ENCODE data around the gene TMEM127.
"Not testable (repeated sequence)": the region's sequence is repeated elsewhere in the genome, so short reads cannot be mapped to it uniquely, and the experiment has no call there.

Gene TMEM127

DNA sequence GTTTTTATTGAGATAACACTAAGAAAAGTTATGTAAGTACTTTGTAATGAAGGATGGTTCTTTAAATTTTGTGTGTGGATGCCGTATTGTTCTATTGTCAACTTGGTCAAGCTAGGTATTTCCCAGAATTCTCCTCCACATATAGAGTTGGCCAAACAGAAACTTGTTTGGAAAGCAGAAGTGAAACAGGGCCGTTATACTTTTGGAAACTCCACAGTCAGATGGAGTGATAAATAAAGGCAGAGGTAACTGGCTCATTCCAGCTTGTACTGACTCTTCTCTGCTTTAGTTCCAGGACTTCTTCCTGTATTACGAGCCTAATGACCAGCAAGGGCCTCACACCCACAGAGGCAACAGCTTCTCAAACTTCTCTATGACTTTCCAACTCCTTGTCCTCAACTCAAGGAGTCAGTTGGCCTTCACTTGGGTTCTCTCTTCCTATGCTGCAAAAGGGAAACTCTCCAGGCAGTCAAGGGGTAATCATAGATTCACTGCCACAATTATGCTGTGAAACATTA is 40.7 kb downstream of the TMEM127 start:
- no peaks in the 10 kb centered on the region for H3K9me3 ChIP-seq (ENCODE audit: control insufficient read depth, insufficient read depth, low read length)
- H3K27me3 ChIP-seq (ENCODE audit: control insufficient read depth, insufficient read depth, low read length): no peaks in the 10 kb centered on the region
- no peaks in the 10 kb centered on the region for H3K36me3 ChIP-seq (ENCODE audit: control insufficient read depth, insufficient read depth, low read length)
- DNase-seq (ENCODE audit: low read depth, low spot score): no peak
- no peaks in the 10 kb centered on the region for H3K4me1 ChIP-seq (ENCODE audit: control insufficient read depth, insufficient read depth, low read length)
- no peak overlapping the region for H3K4me3 ChIP-seq (ENCODE audit: low read length)
- no CpG with 5 or more reads among the region's 3 CpGs for WGBS (ENCODE audit: insufficient coverage, insufficient read length)
- no peak overlapping the region for H3K27ac ChIP-seq (ENCODE audit: low read length)

DNA sequence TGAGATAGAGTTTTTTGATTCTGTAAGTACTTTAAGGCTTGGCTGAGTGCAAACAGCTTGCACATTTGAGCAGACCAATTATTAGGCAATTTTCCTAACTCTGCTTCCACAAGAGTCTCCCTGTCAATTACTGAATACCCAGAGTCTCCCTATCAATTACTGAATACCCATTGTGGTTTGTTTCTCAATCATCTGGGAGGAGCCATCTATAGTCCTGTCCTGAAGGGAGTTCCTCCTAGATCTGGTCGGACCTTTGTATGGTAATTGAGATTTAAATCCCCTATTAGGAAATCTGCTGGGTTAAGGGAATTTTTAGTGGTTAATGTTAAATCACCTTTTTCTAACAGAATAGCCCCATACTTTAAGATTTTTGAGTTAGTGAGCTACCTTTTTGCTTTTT is 44.7 kb downstream of the TMEM127 start:
- H3K27ac ChIP-seq (ENCODE audit: low read length); H3K9me3 ChIP-seq (ENCODE audit: control insufficient read depth, insufficient read depth, low read length); H3K27me3 ChIP-seq (ENCODE audit: control insufficient read depth, insufficient read depth, low read length); DNase-seq (ENCODE audit: low read depth, low spot score); H3K4me3 ChIP-seq (ENCODE audit: low read length); H3K4me1 ChIP-seq (ENCODE audit: control insufficient read depth, insufficient read depth, low read length); H3K36me3 ChIP-seq (ENCODE audit: control insufficient read depth, insufficient read depth, low read length): not testable (repeated sequence)
- no CpG with 5 or more reads among the region's 1 CpG for WGBS (ENCODE audit: insufficient coverage, insufficient read length)

DNA sequence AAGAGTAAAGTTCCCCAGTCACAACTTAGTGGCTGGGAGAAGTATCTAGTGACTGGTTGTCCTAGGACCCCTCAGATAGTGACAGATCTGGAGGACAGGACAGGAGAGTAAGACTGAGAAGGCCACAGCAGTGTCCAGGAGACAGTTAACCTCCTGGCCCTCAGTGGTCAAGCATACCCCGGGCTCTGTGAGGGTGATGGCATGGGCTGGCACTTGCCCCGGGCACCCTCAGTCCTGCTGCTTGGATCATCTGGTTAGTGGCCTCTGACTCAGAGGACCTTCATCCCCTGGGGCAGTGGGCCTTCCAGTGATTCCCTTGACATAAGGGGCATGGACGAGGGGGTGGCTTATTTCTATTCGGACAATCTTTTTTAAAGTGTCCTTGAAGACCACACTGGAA is 45.8 kb downstream of the TMEM127 start:
- not testable (repeated sequence) for DNase-seq (ENCODE audit: low read depth, low spot score); H3K27ac ChIP-seq (ENCODE audit: low read length); H3K36me3 ChIP-seq (ENCODE audit: control insufficient read depth, insufficient read depth, low read length); H3K9me3 ChIP-seq (ENCODE audit: control insufficient read depth, insufficient read depth, low read length); H3K4me3 ChIP-seq (ENCODE audit: low read length); H3K4me1 ChIP-seq (ENCODE audit: control insufficient read depth, insufficient read depth, low read length); H3K27me3 ChIP-seq (ENCODE audit: control insufficient read depth, insufficient read depth, low read length)
- no CpG with 5 or more reads among the region's 4 CpGs for WGBS (ENCODE audit: insufficient coverage, insufficient read length)

DNA sequence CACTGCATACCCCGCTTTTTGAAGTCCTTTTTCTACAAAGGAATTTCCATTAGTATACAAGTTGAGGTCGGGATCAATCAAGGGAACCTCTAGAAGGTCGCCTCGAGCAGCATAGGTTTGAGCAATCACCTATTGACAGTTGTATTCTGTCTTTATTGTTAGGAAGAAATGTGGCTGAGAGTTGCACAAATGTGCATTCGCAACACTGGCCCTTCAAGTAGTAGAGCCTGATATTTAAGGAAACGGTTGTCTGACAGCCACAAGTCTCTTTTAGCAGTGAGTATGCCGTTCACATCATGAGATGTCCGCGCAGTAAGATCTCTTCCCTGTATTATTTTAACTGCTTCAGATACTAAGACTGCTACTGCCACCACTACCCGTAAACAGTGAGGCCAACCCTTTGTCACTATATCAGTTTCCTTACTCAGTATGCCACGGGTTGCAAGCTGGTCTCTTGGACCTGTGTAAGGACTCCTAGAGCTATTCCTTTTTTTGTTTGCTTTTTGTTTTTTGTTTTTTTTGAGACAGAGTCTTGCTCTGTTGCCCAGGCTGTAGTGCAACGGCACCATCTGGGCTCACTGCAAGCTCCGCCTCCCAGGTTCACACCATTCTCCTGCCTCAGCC is 47.2 kb downstream of the TMEM127 start:
- Histone ChIP-seq H3K4me3 (ENCODE audit: low read length) (no peak overlapping the region), H3K4me1 (ENCODE audit: control insufficient read depth, insufficient read depth, low read length) (no peaks in the 10 kb centered on the region), H3K36me3 (ENCODE audit: control insufficient read depth, insufficient read depth, low read length) (no peaks in the 10 kb centered on the region), H3K27ac (ENCODE audit: low read length) (no peak overlapping the region), H3K9me3 (ENCODE audit: control insufficient read depth, insufficient read depth, low read length) (no peaks in the 10 kb centered on the region), H3K27me3 (ENCODE audit: control insufficient read depth, insufficient read depth, low read length) (no peaks in the 10 kb centered on the region)
- DNase-seq (ENCODE audit: low read depth, low spot score): no peak
- no CpG with 5 or more reads among the region's 13 CpGs for WGBS (ENCODE audit: insufficient coverage, insufficient read length)

DNA sequence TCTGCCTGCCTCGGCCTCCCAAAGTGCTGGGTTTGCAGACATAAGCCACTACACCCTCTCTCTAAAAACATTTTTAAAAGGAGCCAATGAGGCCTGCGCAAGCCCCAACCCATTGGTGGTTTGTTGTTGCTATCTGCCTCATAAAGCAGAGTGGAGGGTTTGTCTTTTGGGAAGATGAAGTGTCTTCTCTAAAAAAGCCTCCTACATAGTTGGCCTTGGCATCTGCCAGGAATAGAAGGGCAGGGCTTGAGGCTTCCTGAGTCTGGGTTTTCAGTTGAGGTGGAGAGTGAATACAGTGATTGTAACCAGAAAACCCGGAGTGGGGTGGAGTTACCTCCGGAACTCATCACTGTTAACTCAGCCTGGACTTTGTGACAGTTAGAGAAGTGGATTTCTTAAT is 51.2 kb downstream of the TMEM127 start:
- DNase-seq (ENCODE audit: low read depth, low spot score): no peak
- H3K36me3 ChIP-seq (ENCODE audit: control insufficient read depth, insufficient read depth, low read length): no peaks in the 10 kb centered on the region
- no CpG with 5 or more reads among the region's 4 CpGs for WGBS (ENCODE audit: insufficient coverage, insufficient read length)
- no peaks in the 10 kb centered on the region for H3K27me3 ChIP-seq (ENCODE audit: control insufficient read depth, insufficient read depth, low read length)
- no peaks in the 10 kb centered on the region for H3K9me3 ChIP-seq (ENCODE audit: control insufficient read depth, insufficient read depth, low read length)
- H3K4me3 ChIP-seq (ENCODE audit: low read length): no peak overlapping the region
- H3K4me1 ChIP-seq (ENCODE audit: control insufficient read depth, insufficient read depth, low read length): no peaks in the 10 kb centered on the region
- no peak overlapping the region for H3K27ac ChIP-seq (ENCODE audit: low read length)

DNA sequence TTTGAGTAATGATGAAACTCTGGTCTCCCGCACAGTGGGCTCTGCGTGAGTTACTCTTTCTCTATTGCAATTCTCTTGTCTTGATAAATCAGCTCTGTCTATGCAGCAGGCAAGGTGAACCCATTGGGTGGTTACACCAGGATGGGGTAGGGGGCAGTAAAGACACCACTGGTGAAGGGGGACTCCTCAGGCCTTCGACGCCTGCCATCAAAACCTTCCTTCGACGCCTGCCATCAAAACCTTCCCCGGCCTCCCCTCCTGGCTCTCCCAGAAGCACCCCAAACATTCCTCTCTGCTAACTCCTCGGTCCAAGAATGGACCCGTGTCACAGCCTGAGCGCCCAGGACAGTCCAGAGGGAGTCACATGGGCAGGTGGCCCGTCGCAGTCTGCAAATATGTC is 52.4 kb downstream of the TMEM127 start:
- no peak overlapping the region for H3K27ac ChIP-seq (ENCODE audit: low read length)
- H3K36me3 ChIP-seq (ENCODE audit: control insufficient read depth, insufficient read depth, low read length): no peaks in the 10 kb centered on the region
- DNase-seq (ENCODE audit: low read depth, low spot score): peak; percentile 4
- H3K4me1 ChIP-seq (ENCODE audit: control insufficient read depth, insufficient read depth, low read length): no peaks in the 10 kb centered on the region
- WGBS (ENCODE audit: insufficient coverage, insufficient read length): no CpG with 5 or more reads among the region's 12 CpGs
- no peaks in the 10 kb centered on the region for H3K9me3 ChIP-seq (ENCODE audit: control insufficient read depth, insufficient read depth, low read length)
- H3K4me3 ChIP-seq (ENCODE audit: low read length): no peak overlapping the region
- no peaks in the 10 kb centered on the region for H3K27me3 ChIP-seq (ENCODE audit: control insufficient read depth, insufficient read depth, low read length)

DNA sequence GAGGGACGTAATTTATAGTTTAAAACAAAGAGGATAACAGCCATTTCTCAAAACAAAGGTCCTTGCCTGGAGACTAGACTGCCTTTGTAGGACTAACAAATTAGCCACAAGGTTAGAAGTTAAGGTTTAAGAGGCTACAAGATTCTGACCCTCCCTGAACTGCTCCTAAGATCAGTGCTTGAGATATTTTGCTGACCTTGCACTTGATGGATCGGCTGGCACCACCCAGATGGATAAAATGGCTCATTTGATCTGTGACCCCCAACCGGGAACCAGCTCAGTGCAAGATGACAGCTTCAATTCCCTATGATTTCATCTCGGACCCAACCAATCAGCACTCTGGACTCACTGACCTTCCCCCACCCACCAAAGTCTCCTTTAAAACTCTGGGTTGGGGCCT is 53.5 kb downstream of the TMEM127 start:
- WGBS (ENCODE audit: insufficient coverage, insufficient read length): no CpG with 5 or more reads among the region's 4 CpGs
- no peaks in the 10 kb centered on the region for H3K36me3 ChIP-seq (ENCODE audit: control insufficient read depth, insufficient read depth, low read length)
- DNase-seq (ENCODE audit: low read depth, low spot score): no peak
- no peaks in the 10 kb centered on the region for H3K4me1 ChIP-seq (ENCODE audit: control insufficient read depth, insufficient read depth, low read length)
- H3K27ac ChIP-seq (ENCODE audit: low read length): no peak overlapping the region
- no peaks in the 10 kb centered on the region for H3K9me3 ChIP-seq (ENCODE audit: control insufficient read depth, insufficient read depth, low read length)
- H3K4me3 ChIP-seq (ENCODE audit: low read length): no peak overlapping the region
- H3K27me3 ChIP-seq (ENCODE audit: control insufficient read depth, insufficient read depth, low read length): no peaks in the 10 kb centered on the region

DNA sequence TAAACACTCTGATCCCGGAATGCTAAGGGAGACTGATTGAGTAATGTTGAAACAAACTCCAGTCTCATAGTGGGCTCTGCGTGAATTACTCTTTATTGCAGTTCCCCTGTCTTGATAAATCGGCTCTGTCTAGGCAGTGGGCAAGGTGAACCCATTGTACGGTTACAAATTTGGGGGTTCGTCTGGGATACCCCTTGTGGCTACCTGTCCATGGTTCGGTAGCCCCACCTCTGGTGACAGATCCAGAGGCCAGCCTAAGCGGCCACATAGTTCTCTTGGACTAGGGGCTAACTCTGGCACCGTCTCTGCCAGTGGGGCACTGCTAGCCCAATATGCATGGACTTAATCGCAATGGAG is 56.1 kb downstream of the TMEM127 start:
- no peak overlapping the region for H3K27ac ChIP-seq (ENCODE audit: low read length)
- H3K4me3 ChIP-seq (ENCODE audit: low read length): no peak overlapping the region
- H3K9me3 ChIP-seq (ENCODE audit: control insufficient read depth, insufficient read depth, low read length): no peaks in the 10 kb centered on the region
- no peak for DNase-seq (ENCODE audit: low read depth, low spot score)
- no peaks in the 10 kb centered on the region for H3K27me3 ChIP-seq (ENCODE audit: control insufficient read depth, insufficient read depth, low read length)
- no peaks in the 10 kb centered on the region for H3K4me1 ChIP-seq (ENCODE audit: control insufficient read depth, insufficient read depth, low read length)
- no peaks in the 10 kb centered on the region for H3K36me3 ChIP-seq (ENCODE audit: control insufficient read depth, insufficient read depth, low read length)
- WGBS (ENCODE audit: insufficient coverage, insufficient read length): no CpG with 5 or more reads among the region's 9 CpGs

DNA sequence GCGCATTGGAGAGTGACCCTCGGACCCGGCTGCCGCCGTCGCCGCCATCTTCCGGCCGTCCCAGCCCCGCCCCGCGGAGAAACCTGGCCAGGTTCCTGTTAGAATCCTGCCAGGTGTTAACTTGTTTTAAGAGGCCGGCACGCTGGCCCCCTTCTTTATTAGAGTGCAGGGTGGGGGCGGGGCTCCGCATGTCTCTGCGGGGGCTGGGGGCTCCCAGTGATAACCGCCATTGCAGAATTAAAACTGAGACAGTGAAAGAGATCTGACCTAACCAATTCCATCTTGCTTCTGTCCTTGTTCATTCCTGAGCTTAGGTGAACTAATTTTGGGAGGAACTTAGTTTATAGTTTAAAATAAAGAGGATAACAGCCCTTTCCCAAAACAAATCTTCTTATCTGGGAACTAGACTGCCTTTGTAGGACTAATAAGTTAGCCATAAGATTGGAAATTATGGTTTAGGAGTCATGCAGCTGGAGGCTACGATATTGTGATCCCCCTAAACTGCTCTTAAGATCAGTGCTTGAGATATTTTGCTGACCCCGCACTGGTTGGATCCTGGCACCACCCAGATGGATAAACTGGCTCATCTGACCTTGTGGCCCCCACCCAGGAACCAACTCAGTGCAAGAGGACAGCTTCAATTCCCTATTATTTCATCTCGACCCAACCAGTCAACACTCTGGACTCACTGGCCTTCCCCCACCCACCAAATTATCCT is 56.6 kb downstream of the TMEM127 start:
- no peaks in the 10 kb centered on the region for H3K36me3 ChIP-seq (ENCODE audit: control insufficient read depth, insufficient read depth, low read length)
- no peaks in the 10 kb centered on the region for H3K9me3 ChIP-seq (ENCODE audit: control insufficient read depth, insufficient read depth, low read length)
- H3K4me1 ChIP-seq (ENCODE audit: control insufficient read depth, insufficient read depth, low read length): no peaks in the 10 kb centered on the region
- no peaks in the 10 kb centered on the region for H3K27me3 ChIP-seq (ENCODE audit: control insufficient read depth, insufficient read depth, low read length)
- DNase-seq (ENCODE audit: low read depth, low spot score): no peak
- H3K4me3 ChIP-seq (ENCODE audit: low read length): peak overlapping the region; percentile 91; the same call in 1 of the 2 replicates
- no CpG with 5 or more reads among the region's 21 CpGs for WGBS (ENCODE audit: insufficient coverage, insufficient read length)
- H3K27ac ChIP-seq (ENCODE audit: low read length): no peak overlapping the region

DNA sequence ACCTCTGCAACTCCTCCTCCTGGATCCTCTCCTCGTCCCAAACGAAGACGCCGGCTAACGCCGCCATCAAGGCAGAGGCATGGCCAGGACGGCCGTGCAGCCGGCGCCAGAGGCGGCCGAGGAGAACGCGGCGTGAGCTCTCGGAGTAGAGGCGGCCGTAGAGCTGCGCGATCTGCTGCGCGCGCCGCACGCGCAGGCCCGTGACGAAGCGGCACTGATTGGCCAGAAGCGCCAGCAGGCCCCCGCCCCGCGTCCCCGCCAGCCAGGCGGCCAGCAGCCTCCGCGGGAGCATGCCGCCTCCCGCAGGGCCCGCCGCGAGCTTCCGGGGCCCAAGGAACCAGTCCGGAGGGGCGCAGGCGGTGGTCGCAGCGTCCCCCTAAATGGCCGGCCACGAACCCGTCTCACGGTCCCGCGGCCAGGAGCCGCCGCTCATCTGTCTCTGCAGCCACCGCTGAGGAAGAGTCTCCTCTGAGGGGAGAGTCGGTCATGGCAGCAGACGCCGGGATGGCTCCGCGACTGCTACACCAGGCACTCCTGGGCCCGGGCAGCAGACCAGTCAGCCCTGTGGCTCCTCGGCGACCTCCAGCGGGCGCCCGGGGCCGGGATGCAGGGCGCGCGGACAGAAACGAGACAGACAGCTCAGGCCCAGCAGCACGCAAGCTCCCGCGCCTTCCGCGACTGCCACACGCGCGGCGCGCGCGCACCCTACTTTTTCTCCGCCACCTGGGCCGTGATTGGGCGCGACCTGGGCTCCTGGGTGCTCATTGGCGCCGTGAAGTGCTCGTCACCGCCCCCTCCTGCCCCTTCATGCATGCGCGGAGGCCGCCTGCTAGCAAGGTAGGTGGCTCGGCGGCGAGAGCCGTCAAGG is 57.4 kb downstream of the TMEM127 start, which contains the start of gene STARD7:
Gene STARD7, minus strand, starts transcription at position 685 of the 868 bp plus-strand sequence. Its CDS starts 393 bp downstream, at position 292.
- H3K4me3 ChIP-seq (ENCODE audit: low read length): peak within 1 kb of the TSS; percentile 91
- H3K4me1 ChIP-seq (ENCODE audit: control insufficient read depth, insufficient read depth, low read length): no peaks in the 10 kb centered on the region
- no peak within 1 kb of the TSS for H3K27ac ChIP-seq (ENCODE audit: low read length)
- H3K27me3 ChIP-seq (ENCODE audit: control insufficient read depth, insufficient read depth, low read length): no peaks in the 10 kb centered on the region
- H3K36me3 ChIP-seq (ENCODE audit: control insufficient read depth, insufficient read depth, low read length): no peaks in the 10 kb centered on the region
- DNase-seq (ENCODE audit: low read depth, low spot score): peak; percentile 93
- WGBS (ENCODE audit: insufficient coverage, insufficient read length): no CpG with 5 or more reads among the region's 100 CpGs
- H3K9me3 ChIP-seq (ENCODE audit: control insufficient read depth, insufficient read depth, low read length): no peaks in the 10 kb centered on the region

All from iPS DF 6.9 (cell line).